HG03520 (cell line): Measurements from ENCODE around the gene SH3BGRL3.

ENCODE experiments used
- ATAC-seq: cut with Tn5 transposase; IDR thresholded peaks from one replicate; pipeline ENCODE4 v1.9.1; 2021; ENCODE audit warnings: mild to moderate bottlenecking, moderate library complexity; ENCODE audit not compliant: unreplicated experiment

Gene SH3BGRL3

GRCh38 chr1:26277261-26277661 lies 2.6 kb upstream of the SH3BGRL3 start:
- ATAC-seq, result no peak

GRCh38 chr1:26277719-26278118 lies 2.2 kb upstream of the SH3BGRL3 start:
- no peak for ATAC-seq

DNA sequence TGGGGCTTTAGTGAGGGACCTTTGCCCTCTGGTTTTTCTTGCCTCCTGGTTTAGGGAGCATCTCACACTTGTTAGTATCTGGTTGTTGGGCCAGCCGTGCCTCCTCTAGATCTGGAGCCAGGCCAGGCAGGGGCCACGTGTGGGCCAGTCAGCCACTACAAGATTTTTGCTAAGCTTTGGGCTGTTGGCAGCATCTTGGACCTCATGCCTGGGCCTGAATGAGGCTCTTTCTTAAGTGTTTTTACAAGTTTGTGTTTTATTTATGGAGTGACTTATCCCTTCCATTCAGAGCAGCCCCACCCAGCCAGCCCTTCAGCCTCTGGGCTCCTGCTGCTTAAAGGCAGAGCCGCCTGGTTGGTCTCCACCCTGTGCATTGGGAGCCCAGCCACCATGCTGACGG lies 1.6 kb upstream of the SH3BGRL3 start:
- ATAC-seq, result no peak

- ATAC-seq, result no peak
Observed at GRCh38 chr1:26278724-26279455, 996 bp upstream of the SH3BGRL3 start.

- ATAC-seq, result no peak
Observed at GRCh38 chr1:26280333-26281042, 602 bp downstream of the SH3BGRL3 start.

GRCh38 chr1:26281091-26281958 lies 1.4 kb downstream of the SH3BGRL3 start:
- no peak for ATAC-seq

GRCh38 chr1:26281971-26282370 lies 2.1 kb downstream of the SH3BGRL3 start:
- no peak for ATAC-seq

- no peak for ATAC-seq
Observed at GRCh38 chr1:26282401-26282918, 2.6 kb downstream of the SH3BGRL3 start.

GRCh38 chr1:26283279-26283853 lies 3.5 kb downstream of the SH3BGRL3 start:
- no peak for ATAC-seq

DNA sequence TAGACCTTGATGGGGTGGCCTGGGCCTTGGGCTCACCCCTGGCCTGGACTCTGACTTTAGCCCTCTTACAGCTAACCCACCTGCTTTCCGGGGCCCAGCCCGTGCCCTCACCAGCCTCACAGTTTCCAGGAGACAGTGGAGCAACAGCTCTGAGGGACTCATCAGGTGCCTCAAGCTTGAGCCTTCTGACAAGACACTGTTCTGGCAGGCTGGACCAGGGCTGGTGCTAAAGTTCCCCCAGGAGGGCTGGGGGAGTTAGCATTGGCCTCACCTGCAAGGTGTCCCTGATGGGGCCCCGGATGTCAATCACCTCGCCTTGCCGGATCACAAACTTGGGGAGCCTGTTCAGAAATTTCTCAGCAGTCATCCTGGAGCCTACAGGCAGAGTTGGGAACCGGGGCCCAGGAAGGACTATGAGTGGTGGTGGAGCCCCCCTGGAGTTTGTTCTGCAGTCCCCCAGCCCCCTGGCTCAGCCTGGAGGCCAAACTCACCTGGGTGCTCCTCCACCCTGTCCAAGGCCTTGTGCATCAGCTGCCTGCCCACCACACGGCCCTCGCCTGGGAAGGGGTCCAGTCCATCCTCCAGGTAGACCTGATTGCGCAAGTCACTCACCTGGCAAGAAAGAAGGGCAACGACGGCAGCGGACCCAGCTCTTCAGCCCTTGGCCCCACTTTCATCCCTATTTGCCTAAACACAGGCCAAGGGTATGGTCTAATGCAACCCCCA lies 4.1 kb downstream of the SH3BGRL3 start:
- no peak for ATAC-seq

DNA sequence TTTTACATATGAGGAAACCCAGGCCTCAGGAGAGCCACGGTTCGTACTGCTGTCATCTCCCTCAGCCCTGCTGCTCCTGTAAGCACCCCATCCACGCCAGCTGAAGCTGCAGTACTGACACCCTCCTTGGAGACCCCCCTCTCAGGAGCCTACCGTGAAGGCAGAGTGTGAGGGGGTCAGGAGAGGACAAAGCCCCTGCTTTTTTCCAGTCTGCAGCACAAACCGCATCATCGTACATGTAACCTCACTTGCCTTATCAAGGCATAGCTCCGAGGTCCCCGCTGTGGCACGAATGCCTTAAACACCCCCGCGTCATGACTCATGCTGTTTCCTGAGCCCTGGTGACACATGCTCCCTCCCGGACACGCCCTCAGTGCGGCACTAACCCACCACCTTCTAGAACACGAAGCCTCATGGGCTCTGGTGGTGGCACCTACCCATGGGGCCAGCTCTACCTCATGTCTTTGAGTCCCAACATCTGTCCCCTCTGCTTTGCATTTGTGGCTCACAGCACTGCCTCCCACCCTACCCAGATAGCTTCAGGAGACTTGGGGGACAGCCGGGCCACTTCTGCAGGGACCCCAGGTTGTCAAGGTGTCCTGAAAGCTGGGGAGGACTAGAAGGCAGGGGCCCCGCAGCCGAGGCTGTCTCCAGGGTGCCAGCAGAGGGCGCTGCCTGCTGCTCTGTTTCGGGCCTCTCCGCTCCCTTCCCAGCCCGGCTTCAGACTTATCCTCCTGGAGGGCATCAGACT lies 4.9 kb downstream of the SH3BGRL3 start:
- ATAC-seq, result no peak

GRCh38 chr1:26285366-26286063 lies 5.6 kb downstream of the SH3BGRL3 start:
- ATAC-seq, result no peak

DNA sequence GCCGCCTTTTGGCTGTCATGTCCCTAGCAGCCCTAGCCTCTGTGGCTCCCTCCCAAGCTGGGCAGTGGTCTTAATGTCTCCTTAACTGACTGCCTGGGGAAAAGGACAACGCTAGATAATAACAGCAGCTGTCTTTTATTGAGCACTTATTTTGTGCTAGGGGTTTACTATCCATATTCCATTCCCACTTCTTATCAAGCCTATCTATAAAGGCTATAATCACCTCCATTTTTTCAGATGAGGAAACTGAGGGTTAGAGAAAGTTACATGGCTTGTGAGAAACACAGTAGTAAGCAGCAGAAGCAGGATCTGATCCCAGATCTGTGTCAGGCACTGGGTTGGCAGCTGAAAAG lies 6.2 kb downstream of the SH3BGRL3 start:
- no peak for ATAC-seq

DNA sequence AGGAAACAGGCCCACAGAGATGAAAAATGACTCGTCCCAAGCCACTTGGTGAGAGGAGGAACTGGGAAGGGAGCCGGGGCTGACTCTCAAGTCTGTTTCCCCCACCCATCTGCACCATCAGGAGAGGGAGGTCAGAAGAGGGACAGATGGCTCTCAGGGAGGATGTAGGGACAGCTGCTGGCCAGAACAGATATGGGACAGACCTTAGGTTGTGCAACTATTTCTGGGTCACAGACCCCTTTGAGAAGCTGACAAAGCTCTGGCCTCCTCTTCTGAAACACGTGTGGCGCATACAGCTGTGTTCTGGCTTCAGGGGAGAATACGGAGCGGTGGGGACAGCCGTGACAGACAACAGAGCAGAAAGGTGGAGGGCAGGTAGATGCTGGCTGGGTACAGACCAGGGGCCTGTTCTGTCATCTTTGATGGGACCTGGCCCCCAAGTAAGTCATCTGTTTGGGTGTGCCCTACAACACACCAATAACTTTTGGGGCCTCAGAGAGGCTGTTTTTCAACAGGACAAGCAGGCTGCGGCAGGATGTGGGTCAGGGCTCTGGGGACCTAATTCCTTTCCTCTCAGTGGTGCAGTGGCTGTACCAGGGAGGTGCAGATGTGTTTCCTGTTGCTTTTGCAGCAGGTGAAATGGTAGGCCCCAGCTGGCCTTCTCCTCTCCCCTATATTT lies 7.3 kb downstream of the SH3BGRL3 start:
- no peak for ATAC-seq

DNA sequence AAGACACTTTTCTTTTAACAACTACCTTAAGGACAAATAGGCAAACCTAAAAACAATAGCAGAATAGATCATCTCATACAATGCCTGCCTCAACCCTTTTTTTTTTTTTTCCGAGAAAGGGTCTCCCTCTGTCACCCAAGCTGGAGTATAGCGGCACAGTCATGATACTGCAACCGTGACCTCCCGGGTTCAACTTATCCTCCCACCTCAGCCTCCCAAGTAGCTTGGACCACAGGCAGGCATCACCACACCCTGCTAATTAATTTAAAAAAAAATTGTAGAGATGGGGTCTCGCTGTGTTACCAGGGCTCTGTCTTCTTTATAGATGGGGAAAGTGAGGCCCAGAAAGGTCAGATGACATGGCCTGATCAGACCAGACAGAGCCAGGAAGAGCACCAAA lies 7.9 kb downstream of the SH3BGRL3 start:
- no peak for ATAC-seq

DNA sequence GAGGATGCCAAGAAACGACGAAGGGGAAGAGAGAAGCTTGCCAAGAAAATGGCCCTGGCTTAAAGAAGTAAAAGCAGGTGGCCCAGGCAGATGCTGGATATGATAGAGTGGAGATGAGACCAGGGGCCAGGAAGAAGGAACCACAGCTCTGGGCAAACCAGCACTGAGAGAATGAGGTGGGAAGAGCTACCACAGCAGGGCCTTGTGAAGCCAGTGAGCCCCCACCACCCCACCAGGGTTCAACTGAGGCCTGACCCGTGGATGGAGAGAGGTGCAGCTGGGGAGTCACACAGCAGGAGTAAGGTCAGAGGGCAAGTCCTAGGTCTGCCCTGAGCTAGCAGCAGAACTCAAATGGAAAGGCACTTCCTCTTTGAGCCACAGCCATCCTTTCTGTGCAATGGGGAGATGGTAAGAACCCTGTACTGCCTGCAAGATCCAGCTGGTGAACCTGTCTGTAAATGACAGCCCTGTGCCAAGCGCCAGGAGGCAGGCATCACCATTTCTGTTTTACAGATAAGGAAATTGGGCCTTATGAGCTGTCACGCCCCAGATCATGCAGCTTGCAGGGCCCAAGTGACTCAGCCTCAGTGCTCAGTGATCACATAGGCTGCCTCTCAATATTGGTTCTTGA lies 8.5 kb downstream of the SH3BGRL3 start:
- ATAC-seq, result no peak

GRCh38 chr1:26289158-26290059 lies 9.5 kb downstream of the SH3BGRL3 start:
- ATAC-seq, result no peak
